CD14-positive monocyte (primary cell): ENCODE data around the gene DEPDC5. TPM values are rescaled to one million over a fixed set of nuclear protein-coding genes. Genes with fewer than 3 reads are reported as not detected.

Experiments used
- DNase-seq, 3 donors: peaks; one replicate each; pipeline ENCODE4 v3.0.0-alpha.2; 2011 to 2022
- H2AFZ ChIP-seq: 2 replicates; pipeline ENCODE4 v1.6.0; 2012; ENCODE audit warnings: mild to moderate bottlenecking, low read depth, low read length, inconsistent platforms; ENCODE audit not compliant: insufficient read depth, poor library complexity, severe bottlenecking
- H3K27ac ChIP-seq, 2 donors: 1 replicate in 1 of 2; 2 replicates in 1 of 2; pipeline ENCODE4 v1.5.1; 2012 to 2013; ENCODE audit warnings: low read length in 2 of 2, control low read depth in 1 of 2, inconsistent platforms in 1 of 2, low read depth in 1 of 2, mild to moderate bottlenecking in 1 of 2
- H3K27me3 ChIP-seq, 2 donors: one replicate each; pipeline versions ENCODE4 v1.6.0 to v1.6.1; 2011 to 2013; ENCODE audit warnings: low read length in 2 of 2; ENCODE audit not compliant: control insufficient read depth in 2 of 2, insufficient read depth in 2 of 2
- H3K36me3 ChIP-seq, 2 donors: replicated peaks in 1 of 2; 1 replicate in 1 of 2; 2 replicates in 1 of 2; pipeline versions ENCODE4 v1.5.1 to v1.6.1; 2012 to 2013; ENCODE audit warnings: low read length in 2 of 2, control low read depth in 1 of 2, inconsistent platforms in 1 of 2, mild to moderate bottlenecking in 1 of 2; ENCODE audit not compliant: insufficient read depth in 2 of 2, control insufficient read depth in 1 of 2
- H3K4me1 ChIP-seq, 2 donors: 1 replicate in 1 of 2; 2 replicates in 1 of 2; pipeline versions ENCODE4 v1.5.1 to v1.6.1; 2012 to 2013; ENCODE audit warnings: low read length in 2 of 2, control low read depth in 1 of 2, inconsistent platforms in 1 of 2, mild to moderate bottlenecking in 1 of 2, moderate library complexity in 1 of 2; ENCODE audit not compliant: insufficient read depth in 2 of 2, control insufficient read depth in 1 of 2
- H3K4me2 ChIP-seq: replicated peaks from 2 replicates; pipeline ENCODE3; 2012; ENCODE audit warnings: low read length, moderate library complexity, mild to moderate bottlenecking; ENCODE audit not compliant: poor library complexity, severe bottlenecking; ENCODE audit errors: extremely low read depth
- H3K4me3 ChIP-seq, 3 experiments: fragments of 200-600 bp in 1 of 3; sonication (generic) in 1 of 3; replicated peaks in 1 of 3; 1 replicate in 2 of 3; 2 replicates in 1 of 3; pipeline ENCODE4 v1.5.1; 2011 to 2013; ENCODE audit warnings: low read length in 3 of 3, mild to moderate bottlenecking in 3 of 3, control low read depth in 2 of 3, low read depth in 2 of 3, inconsistent platforms in 1 of 3, moderate library complexity in 1 of 3
- H3K79me2 ChIP-seq: 2 replicates; pipeline ENCODE4 v1.6.0; 2012; ENCODE audit warnings: mild to moderate bottlenecking, control low read depth, inconsistent platforms, low read length, moderate library complexity; ENCODE audit not compliant: insufficient read depth
- H3K9ac ChIP-seq: 2 replicates; pipeline ENCODE4 v1.6.0; 2017; ENCODE audit warnings: low read length, mild to moderate bottlenecking; ENCODE audit not compliant: insufficient read depth, poor library complexity, severe bottlenecking
- H3K9me3 ChIP-seq, 2 donors: replicated peaks in 1 of 2; 1 replicate in 1 of 2; 2 replicates in 1 of 2; pipeline versions ENCODE4 v1.5.1 to v1.6.1; 2012 to 2013; ENCODE audit warnings: low read length in 2 of 2, control low read depth in 1 of 2; ENCODE audit not compliant: control insufficient read depth in 1 of 2, insufficient read depth in 1 of 2
- H4K20me1 ChIP-seq: 2 replicates; pipeline ENCODE4 v1.6.0; 2012; ENCODE audit warnings: mild to moderate bottlenecking, low read length, control low read depth, moderate library complexity; ENCODE audit not compliant: insufficient read depth
- H3K27ac Mint-ChIP-seq, 7 donors: one replicate each; pipeline ENCODE4 v1.8.0; 2020; ENCODE audit warnings: mild to moderate bottlenecking in 7 of 7, mixed read lengths in 7 of 7, moderate library complexity in 6 of 7, inconsistent platforms in 2 of 7
- H3K27me3 Mint-ChIP-seq, 3 donors: one replicate each; pipeline ENCODE4 v1.8.0; 2021 to 2022; ENCODE audit warnings: low read depth in 3 of 3, mild to moderate bottlenecking in 3 of 3, mixed read lengths in 3 of 3, moderate library complexity in 3 of 3, inconsistent platforms in 1 of 3
- H3K36me3 Mint-ChIP-seq, 2 donors: one replicate each; pipeline ENCODE4 v1.8.0; 2020; ENCODE audit warnings: mixed read lengths in 2 of 2, inconsistent platforms in 1 of 2, mild to moderate bottlenecking in 1 of 2
- H3K4me1 Mint-ChIP-seq: one replicate; pipeline ENCODE4 v1.8.0; 2020; ENCODE audit warnings: mild to moderate bottlenecking, mixed read lengths
- H3K4me3 Mint-ChIP-seq, 2 donors: one replicate each; pipeline ENCODE4 v1.8.0; 2020; ENCODE audit warnings: mild to moderate bottlenecking in 2 of 2, mixed read lengths in 2 of 2, moderate library complexity in 1 of 2
- H3K9me3 Mint-ChIP-seq, 7 donors: one replicate each; pipeline ENCODE4 v1.8.0; 2020 to 2022; ENCODE audit warnings: mixed read lengths in 7 of 7, mild to moderate bottlenecking in 6 of 7, moderate library complexity in 6 of 7, inconsistent platforms in 2 of 7
- CTCF ChIP-seq: fragments of 200-600 bp; IDR thresholded peaks from one replicate; pipeline ENCODE4 v1.8.0; 2022; ENCODE audit warnings: antibody characterized with exemption, mild to moderate bottlenecking
- WGBS: methylation state at CpG from one replicate; pipeline ENCODE4 v1.1.5; 2013; ENCODE audit warnings: missing lambda C conversion rate; ENCODE audit not compliant: insufficient coverage; 5-methylcytosine and 5-hydroxymethylcytosine counted together
- intact Hi-C, 2 donors: fragments of 100-400 bp; cut with micrococcal nuclease; formaldehyde crosslinking; loops; one replicate each; pipeline versions ENCODE4 v1.15.0 to v1.15.1; 2023
- polyA plus RNA-seq, 3 donors: library from polyadenylated mRNA; depleted of rRNA in 1 of 3; unstranded in 2 of 3; stranded (reverse) in 1 of 3; fragments of 300-500 nt in 2 of 3; fragments of >200 nt in 1 of 3; fragmentation: Illumina TruSeq in 2 of 3; gene quantifications; 1 replicate in 2 of 3; 2 replicates in 1 of 3; pipeline ENCODE4 v1.2.3, GENCODE V29; 2012 to 2021

The DEPDC5 gene
- polyA plus RNA-seq, 3 donors, result 2.2 to 19.5 (median 4.1) TPM

GRCh38 chr22:31719850-31720471 is 33.9 kb upstream of the DEPDC5 start:
- H4K20me1 ChIP-seq, result peaks cover 82% of the 10 kb centered on the region
- H3K4me3 ChIP-seq, result no peak overlapping the region
- no peak for DNase-seq
- Mint-ChIP-seq H3K36me3 (peaks cover 74 to 95% of the 10 kb centered on the region in 2 donors), H3K9me3 (no peaks in the 10 kb centered on the region), H3K4me3 (no peak overlapping the region), H3K27ac (peak overlapping the region in 3 of 7 donors; percentile 28 to 60 (median 30)), H3K27me3 (no peaks in the 10 kb centered on the region), H3K4me1 (no peaks in the 10 kb centered on the region)
- intact Hi-C loops, result no loop called here
- WGBS, result 100% methylated on average over 3 of the region's 7 CpGs
- peaks cover 43% of the 10 kb centered on the region for H3K79me2 ChIP-seq
- H3K27ac ChIP-seq, result no peak overlapping the region
- H3K9me3 ChIP-seq, result no peaks in the 10 kb centered on the region
- TF ChIP-seq CTCF, result no peak
- no peaks in the 10 kb centered on the region for H3K4me1 ChIP-seq
- peaks cover 78 to 92% of the 10 kb centered on the region in 2 donors for H3K36me3 ChIP-seq
- H3K4me2 ChIP-seq, result no peak overlapping the region
- no peaks in the 10 kb centered on the region for H3K27me3 ChIP-seq
- no peak overlapping the region for H3K9ac ChIP-seq
- no peak overlapping the region for H2AFZ ChIP-seq

GRCh38 chr22:31723723-31724122 is 30.1 kb upstream of the DEPDC5 start:
- Mint-ChIP-seq H3K9me3 (no peaks in the 10 kb centered on the region), H3K27me3 (peaks cover 0 to 1% (median 0%) of the 10 kb centered on the region in 3 donors), H3K4me3 (no peak overlapping the region), H3K27ac (peak overlapping the region in 2 of 7 donors; percentile 42), H3K36me3 (peaks cover 59 to 84% of the 10 kb centered on the region in 2 donors), H3K4me1 (no peaks in the 10 kb centered on the region)
- no peak for TF ChIP-seq CTCF
- 100% methylated on average over 1 of the region's 5 CpGs for WGBS
- Histone ChIP-seq H3K4me1 (no peaks in the 10 kb centered on the region), H3K4me3 (no peak overlapping the region), H3K36me3 (peaks cover 66 to 92% of the 10 kb centered on the region in 2 donors), H3K79me2 (peaks cover 76% of the 10 kb centered on the region), H2AFZ (no peak overlapping the region), H3K9ac (no peak overlapping the region), H3K27me3 (no peaks in the 10 kb centered on the region), H3K27ac (no peak overlapping the region), H3K4me2 (no peak overlapping the region), H3K9me3 (no peaks in the 10 kb centered on the region), H4K20me1 (peaks cover 97% of the 10 kb centered on the region)
- intact Hi-C loops, result no loop called here
- DNase-seq, result no peak
